HS-5 (cell line): Measurements from ENCODE around the gene AKAP14.
"Not testable (repeated sequence)": the region's sequence is repeated elsewhere in the genome, so short reads cannot be mapped to it uniquely, and the experiment has no call there.

Experiments
- DNase-seq: peaks from one replicate; pipeline ENCODE4 v3.0.0-alpha.2; 2012; ENCODE audit warnings: low read depth

The AKAP14 gene

GRCh38 chrX:119895843-119896326 is at the start of gene AKAP14:
Gene AKAP14, plus strand, starts transcription at chrX:119895893. Its CDS starts 7,331 bp downstream, at chrX:119903224.
- DNase-seq, result no peak

GRCh38 chrX:119852382-119853353 is 43.0 kb upstream of the AKAP14 start, which contains the start of gene UPF3B:
Gene UPF3B, minus strand, starts transcription at chrX:119852963. Its CDS starts 35 bp downstream, at chrX:119852928.
- DNase-seq, result peak; percentile 84

GRCh38 chrX:119853444-119853843 is 42.2 kb upstream of the AKAP14 start:
- DNase-seq, result no peak

GRCh38 chrX:119870626-119871131 is 25.0 kb upstream of the AKAP14 start:
- no peak for DNase-seq

- no peak for DNase-seq
These were observed 24.5 kb upstream of the AKAP14 start for GRCh38 chrX:119871245-119871598.

GRCh38 chrX:119871599-119872395 is 23.9 kb upstream of the AKAP14 start, which contains the start of the genes NDUFA1 and RNF113A:
Gene NDUFA1, plus strand, starts transcription at chrX:119871832. Its CDS starts 80 bp downstream, at chrX:119871912.
Gene RNF113A, minus strand, starts transcription at chrX:119871733. Its CDS starts 120 bp downstream, at chrX:119871613.
- DNase-seq, result peak; percentile 49

- no peak for DNase-seq
These were observed 17.0 kb upstream of the AKAP14 start for GRCh38 chrX:119878740-119879139.

- no peak for DNase-seq
These were observed 15.6 kb upstream of the AKAP14 start for GRCh38 chrX:119880076-119880475.

- no peak for DNase-seq
These were observed 14.9 kb upstream of the AKAP14 start for GRCh38 chrX:119880552-119881437.

- DNase-seq, result no peak
These were observed 9.9 kb upstream of the AKAP14 start for GRCh38 chrX:119885554-119886428.

GRCh38 chrX:119887721-119888425 is 7.8 kb upstream of the AKAP14 start:
- no peak for DNase-seq

- DNase-seq, result not testable (repeated sequence)
These were observed 5.1 kb upstream of the AKAP14 start for GRCh38 chrX:119890626-119891025.

GRCh38 chrX:119891961-119892692 is 3.6 kb upstream of the AKAP14 start:
- not testable (repeated sequence) for DNase-seq

GRCh38 chrX:119899125-119899524 is 3.4 kb downstream of the AKAP14 start:
- no peak for DNase-seq

GRCh38 chrX:119900976-119901375 is 5.3 kb downstream of the AKAP14 start:
- DNase-seq, result no peak

GRCh38 chrX:119916310-119916709 is 20.6 kb downstream of the AKAP14 start:
- DNase-seq, result no peak

- no peak for DNase-seq
These were observed 22.2 kb downstream of the AKAP14 start for GRCh38 chrX:119917877-119918276.

- no peak for DNase-seq
These were observed 24.3 kb downstream of the AKAP14 start for GRCh38 chrX:119919835-119920585.
